GM19099 (cell line): ENCODE data around the gene IGFBP2.

Experiments used
- POLR2A ChIP-seq: IDR thresholded peaks from 3 replicates; pipeline ENCODE4 v1.6.1; 2011; ENCODE audit warnings: low read depth; ENCODE audit not compliant: insufficient read length; ENCODE audit errors: extremely low read depth

The IGFBP2 gene

DNA sequence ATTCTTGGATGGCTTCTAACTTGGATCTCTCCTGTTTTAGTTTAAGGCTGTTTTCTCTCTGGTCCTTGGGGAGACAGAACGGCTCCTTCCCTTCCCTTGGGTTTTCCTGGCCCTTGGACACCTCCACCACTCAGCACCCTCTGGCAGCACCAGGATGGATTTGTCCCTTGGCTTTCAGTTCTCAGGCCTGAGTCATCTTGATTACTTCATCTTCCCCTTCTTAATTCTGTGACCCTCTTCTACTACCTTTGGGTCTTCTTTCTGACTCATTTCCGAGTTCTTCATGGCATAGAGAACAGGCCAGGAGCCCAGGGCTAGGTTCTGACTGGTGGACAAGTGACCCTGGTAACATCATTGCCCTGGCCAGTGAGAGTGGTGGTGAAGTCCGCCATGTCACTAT, 14.9 kb downstream of the IGFBP2 start:
- no peak for TF ChIP-seq POLR2A

DNA sequence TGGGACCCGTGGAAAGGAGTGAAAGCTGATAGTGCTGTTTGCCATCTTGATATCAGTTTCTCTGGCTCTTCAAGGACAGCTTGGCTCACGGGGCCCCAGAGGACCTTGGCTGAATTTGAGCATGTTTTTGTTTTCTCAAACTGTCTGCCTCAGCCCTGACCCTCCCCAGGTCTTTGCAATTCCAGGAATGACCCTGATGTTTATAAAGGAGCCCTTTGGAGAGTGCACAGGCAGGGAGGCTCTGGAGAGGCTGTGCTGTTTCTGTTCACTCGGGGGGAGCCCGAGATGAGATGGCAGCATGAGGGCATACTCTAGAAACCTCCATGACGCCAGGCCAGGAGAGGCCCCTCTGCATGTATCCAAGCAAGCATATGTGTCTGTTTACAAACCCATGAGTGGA, 16.4 kb downstream of the IGFBP2 start:
- TF ChIP-seq POLR2A: no peak

DNA sequence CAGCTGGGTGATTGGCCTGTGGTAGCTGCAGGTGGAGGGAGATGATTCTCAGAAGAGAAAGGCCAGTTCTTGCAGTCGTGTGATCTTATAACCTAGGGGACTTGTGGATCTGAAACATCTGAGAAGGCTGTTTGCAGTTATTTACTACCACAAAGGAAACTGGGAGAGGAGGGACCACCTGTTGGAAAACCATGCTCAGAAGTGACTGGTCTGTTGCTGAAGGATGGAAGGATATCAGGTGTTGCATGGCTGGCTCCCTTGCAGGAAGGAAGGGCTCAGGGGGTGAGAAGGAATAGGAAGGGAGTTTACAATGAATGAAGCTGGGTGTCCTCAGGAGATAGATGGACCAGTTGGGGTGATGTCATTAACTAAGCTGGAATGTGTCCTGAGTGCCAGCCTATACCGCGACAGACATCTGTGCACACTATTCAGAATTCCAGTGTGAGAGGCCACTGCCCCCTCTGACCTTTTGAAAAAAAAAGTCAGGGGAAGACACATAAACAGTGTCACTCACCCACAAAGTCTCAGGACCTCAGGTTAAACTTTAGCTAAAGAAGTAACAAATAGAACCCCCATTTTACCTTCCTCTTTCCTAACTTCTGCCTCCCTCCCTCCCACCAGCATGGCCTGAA, 17.5 kb downstream of the IGFBP2 start:
- TF ChIP-seq POLR2A: no peak

DNA sequence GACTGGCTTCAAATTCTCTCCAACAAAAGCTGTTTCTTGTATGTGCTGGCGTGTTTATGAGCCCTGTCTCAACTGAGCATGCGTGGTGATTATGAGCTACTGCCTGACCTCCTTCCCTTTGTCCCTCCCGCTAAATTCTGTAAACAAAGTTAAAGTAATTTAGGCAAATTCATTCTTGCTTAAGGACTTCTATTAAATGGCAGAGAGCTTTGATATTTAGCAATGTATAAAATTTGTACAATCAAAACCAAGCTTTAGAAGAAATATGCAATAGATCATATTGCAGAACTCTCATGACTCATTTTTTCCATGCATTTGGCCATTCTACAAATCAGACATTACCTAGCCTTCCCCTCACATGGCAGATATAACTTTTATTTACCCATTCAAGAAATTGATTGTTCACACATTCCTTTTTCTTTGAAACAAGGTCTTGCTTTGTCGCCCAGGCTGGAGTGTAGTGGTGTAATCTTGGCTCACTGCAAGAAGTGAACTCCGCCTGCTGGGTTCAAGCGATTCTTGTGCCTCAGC, 18.2 kb downstream of the IGFBP2 start:
- no peak for TF ChIP-seq POLR2A

DNA sequence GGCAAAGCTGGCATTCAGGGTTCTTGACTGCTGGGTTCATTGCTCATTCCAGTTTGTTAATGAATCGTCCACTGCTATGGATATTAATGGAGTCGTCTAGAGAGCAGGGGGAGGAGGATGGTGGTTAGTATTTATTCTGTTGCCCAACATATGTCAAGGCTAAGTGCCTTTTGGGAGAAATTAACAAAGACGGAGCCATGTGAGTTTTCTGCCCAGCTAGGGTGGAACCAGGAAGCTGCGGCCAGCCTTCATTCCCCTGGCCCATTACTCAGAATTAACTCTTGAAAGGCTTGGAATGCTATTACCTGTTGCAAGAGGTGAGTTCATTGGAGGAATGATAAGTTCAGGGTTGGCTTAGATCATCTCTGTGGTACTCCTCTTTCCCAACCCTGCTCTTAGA, 19.3 kb downstream of the IGFBP2 start:
- TF ChIP-seq POLR2A: no peak

DNA sequence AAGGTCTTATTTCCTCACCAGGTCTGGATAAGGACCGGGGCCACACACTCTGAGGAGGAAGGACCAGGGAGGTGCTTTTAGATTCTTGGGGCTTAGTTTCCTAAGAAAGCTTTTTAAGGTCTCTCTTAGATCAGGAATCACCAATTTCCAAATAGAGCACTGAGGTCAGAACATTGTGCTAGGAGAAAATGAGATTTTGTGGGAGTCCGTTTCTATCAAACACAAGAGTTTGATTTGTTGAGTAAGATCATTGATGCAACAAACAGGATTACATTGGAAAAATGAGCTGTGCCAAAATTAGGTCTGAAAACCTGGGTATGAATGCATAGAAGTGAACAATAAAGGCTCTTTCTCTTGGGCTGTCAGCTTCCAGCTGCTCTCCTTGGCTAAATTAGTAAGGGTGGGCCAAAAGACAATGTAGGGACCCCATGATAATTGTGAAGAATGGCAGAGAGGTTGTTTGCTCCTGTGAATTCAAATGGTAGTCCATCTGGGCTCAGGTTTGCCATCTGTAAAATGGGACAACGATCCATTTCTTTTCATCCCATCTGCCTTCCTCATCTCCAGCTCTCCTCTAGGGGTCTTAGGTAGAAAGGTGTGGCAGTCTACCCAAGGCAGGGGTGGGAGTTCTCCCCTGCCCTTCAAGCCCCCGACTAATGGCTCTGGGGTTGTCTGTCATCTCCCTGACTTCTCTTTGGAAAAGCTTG, 20.0 kb downstream of the IGFBP2 start:
- no peak for TF ChIP-seq POLR2A

DNA sequence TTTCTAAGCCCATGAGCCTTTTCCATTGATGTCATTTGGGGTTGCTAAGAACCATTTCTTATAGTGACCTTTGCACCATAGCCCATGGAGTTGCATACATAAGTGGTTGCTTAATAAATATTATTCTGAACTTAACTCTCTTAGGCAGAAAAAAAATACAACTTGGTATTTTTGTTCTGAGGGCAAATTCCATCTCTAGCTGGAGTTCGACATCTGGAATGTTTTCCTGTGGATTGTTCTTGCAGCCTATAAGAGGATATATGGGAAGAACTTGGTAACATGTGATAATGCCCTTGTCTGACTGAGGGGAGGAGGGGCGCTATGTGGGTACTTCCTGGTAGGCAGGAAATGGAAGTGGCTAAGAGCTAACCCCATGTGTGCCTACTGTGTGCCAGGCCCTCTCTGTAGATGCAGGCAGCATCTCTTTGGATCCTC, 20.7 kb downstream of the IGFBP2 start:
- TF ChIP-seq POLR2A: no peak

DNA sequence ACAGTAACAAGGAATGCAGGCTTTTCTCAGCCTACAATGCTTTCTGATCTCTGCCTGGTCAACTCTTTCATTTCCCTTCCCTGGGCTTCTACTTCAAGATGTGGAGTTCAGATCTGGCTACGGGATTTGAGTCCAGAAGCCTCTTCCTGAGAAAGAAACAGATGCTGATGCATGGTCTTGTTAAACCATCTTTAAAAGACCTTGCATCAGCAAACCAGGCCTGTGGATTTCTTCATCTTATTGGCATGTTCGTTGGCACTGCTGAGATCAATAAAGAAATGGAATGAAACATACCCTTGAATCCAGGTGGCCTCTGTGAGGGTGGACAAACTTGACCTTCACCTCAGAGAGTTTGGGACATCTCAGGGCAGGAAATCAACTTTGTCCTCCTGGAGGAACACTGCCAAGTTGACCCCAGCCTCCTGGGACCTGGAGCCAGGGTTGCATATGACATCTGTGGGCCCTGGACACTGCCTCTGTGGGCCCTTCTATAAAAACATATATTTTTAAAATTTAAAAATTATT, 21.4 kb downstream of the IGFBP2 start:
- TF ChIP-seq POLR2A: no peak

DNA sequence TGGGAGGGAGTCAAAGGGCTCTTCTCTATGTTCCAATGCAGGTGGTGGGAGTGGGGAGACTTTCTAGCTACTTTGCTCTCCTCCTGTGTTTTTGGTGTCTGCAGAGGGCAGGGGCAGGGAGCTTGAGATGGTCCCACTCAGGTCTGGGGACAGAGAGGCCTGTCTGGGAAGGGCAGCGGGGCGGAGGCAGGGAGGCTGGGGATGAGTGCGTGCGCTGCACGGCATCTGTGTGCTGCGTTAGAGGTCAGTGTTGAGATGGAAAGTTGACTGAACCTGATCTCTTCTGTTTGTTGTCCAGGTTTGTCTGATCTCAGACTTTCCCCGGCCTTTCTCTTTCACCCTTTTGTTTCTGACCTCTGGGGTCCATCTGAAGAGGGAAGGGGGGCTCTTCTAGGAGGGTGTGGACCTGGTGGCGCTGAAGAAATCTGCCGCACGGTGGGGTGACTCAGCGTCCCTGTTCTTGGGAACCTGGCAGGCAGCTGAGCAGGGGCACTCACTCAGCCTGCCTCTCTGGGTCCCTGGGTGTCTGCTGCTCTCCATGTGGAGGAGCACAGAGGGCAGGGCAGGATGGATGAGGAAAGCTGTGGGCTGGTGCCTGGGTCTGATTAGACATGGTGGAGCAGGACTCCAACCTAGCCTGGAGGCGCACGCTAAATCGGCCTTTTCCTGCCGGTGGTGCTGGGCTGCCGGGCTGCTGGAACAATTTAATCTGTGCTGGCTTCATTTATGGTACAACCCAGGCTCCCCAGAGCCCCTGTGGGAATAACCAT, 24.1 kb downstream of the IGFBP2 start:
- TF ChIP-seq POLR2A: no peak

DNA sequence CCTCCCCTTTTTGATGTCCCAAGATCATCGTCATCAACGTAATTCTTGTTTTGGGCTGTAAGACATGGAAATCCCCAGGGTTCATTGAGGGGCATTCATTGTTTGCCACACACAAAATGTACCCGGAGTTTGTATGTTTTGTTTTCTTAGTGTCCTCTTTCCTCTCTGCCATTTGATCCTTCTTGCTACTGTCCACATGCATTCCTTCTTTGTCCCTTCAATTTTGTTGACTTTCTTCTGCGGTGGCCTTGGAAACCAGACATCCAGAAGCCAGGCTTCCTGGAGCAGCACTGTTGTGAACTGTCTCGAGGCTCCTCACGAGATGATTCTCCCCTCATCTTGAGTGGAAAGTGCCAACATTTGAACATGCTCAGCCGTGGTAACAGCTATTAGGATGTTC, 24.8 kb downstream of the IGFBP2 start:
- TF ChIP-seq POLR2A: no peak

DNA sequence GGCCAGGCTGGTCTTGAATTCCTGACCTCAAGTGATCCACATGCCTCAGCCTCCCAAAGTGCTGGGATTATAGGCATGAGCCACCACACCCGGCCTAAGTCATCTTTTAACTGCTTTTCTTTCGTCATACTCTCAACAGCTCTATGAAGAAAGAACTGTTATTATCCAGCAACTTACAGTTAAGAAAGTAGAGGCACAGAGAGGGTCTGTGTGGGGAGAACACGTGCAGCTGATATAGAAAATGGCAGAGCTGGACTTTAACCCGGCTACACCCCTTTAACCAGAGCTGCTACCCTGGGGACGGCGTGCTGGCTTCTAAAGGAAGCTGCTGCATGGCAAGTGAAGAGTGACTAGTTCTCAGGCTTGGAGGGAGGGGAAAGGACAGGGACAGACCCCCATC, 25.5 kb downstream of the IGFBP2 start:
- no peak for TF ChIP-seq POLR2A

DNA sequence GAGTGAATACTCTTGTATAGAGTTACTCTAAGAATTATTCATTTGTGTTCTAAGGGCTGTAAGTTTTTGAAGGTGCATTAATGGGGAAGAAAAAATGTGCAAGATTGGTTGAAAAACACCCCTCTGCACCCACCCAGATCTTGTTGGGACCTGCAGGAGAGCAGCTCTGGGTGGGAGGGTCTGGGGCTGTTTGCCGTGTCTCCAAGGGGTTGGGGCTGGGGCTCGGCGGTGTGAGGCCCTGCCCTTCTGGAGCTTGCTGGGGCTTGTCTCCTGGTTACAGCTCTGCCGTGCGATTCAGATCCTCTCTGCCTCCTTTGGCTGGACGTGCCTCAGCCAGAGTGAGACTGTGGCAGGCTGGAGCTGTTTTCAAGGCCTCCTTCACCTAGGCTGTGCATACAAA, 26.1 kb downstream of the IGFBP2 start:
- TF ChIP-seq POLR2A: no peak

DNA sequence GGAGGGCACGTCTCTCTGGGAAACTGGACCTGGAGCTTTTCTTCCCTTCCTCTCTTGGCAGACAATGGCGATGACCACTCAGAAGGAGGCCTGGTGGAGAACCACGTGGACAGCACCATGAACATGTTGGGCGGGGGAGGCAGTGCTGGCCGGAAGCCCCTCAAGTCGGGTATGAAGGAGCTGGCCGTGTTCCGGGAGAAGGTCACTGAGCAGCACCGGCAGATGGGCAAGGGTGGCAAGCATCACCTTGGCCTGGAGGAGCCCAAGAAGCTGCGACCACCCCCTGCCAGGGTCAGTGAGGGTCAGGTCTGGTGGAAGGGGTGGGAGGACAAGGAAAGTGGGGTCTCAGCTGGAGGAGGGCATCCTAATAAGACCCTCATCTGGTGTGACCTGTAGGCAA, 27.3 kb downstream of the IGFBP2 start:
- TF ChIP-seq POLR2A: no peak

DNA sequence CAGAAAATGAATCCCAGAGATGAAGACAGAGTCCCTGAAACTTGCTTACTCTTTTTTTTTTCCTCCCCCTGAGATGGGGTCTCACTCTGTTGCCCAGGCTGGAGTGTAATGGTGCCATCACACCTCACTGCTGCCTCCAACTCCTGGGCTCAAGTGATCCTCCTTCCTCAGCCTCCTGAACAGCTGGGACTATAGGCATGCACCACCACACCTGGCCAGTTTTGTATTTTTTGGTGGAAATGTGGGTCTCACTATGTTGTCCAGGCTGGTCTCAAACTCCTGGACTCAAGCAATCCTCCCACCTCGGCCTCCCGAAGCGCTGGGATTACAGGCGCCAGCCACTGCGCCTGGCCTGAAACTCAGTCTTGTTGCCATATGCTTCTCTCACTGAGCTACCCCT, 27.8 kb downstream of the IGFBP2 start:
- TF ChIP-seq POLR2A: no peak

DNA sequence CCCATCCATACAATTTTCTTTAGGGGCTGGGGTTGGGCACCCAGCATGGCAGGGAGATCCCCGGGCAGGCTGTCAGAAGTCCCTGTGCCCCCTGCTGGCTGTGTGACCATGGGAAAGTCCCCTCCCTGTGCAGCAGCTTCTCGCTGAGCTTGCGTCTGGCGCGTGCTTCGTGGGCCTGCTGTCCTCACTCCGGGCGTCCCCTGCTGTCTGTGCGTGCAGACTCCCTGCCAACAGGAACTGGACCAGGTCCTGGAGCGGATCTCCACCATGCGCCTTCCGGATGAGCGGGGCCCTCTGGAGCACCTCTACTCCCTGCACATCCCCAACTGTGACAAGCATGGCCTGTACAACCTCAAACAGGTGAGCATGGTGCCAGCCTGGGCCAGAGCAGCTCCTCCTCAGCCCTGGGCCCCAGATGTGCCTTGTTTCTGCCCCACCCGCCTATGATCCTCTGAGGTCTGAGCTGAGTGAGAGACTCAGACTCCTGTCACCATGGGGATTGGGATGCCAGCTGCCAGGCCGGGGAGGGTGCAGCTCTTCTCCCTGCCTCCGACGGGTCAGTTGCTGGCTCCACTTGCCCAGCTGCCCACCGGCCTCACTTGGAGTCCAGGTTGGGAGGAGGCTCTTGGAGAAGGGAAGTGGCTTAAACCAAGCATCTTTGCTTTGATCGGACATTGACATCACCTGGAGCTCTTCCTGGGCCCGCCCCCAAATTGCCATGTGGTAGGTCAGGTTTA, 28.6 kb downstream of the IGFBP2 start:
- no peak for TF ChIP-seq POLR2A

DNA sequence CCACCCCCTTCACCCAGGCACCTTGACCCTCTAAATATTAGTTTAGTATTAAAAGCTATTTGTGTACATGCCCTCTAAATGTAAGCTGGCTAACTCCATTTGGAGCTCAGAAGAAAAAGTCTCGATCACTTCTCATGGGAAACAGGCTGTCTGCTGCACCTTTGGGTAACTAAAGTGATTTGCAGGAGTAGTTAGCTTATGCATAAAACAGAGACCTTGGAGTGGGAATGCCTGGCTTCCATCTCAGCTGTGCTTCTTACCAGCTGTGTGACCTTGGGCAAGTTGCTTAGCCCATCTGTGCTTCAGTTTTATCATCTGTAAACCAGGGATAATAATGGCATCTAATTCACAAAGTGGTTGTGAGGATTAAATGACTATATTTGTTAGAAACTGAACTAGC, 29.9 kb downstream of the IGFBP2 start:
- TF ChIP-seq POLR2A: no peak

DNA sequence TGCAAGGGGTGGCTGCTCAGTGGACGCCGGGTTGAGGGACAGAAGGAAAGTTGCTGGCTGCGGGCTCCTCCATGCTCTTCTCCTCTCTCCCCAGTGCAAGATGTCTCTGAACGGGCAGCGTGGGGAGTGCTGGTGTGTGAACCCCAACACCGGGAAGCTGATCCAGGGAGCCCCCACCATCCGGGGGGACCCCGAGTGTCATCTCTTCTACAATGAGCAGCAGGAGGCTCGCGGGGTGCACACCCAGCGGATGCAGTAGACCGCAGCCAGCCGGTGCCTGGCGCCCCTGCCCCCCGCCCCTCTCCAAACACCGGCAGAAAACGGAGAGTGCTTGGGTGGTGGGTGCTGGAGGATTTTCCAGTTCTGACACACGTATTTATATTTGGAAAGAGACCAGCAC, 30.6 kb downstream of the IGFBP2 start:
- TF ChIP-seq POLR2A: no peak
